ENCODE measurements around the gene POU3F3.

The POU3F3 gene

GRCh38 chr2:104862058-104862941, 8.4 kb downstream of the POU3F3 start:
- DNase-seq: peak; percentile 45

- DNase-seq: no peak
These were observed 9.2 kb downstream of the POU3F3 start for GRCh38 chr2:104863146-104863467.

GRCh38 chr2:104863468-104864279, 9.8 kb downstream of the POU3F3 start:
- no peak for DNase-seq

GRCh38 chr2:104864280-104865095, 10.6 kb downstream of the POU3F3 start:
- no peak for DNase-seq

- DNase-seq: no peak
These were observed 11.2 kb downstream of the POU3F3 start for GRCh38 chr2:104865096-104865470.

- DNase-seq: no peak
These were observed 12.4 kb downstream of the POU3F3 start for GRCh38 chr2:104866122-104866864.

GRCh38 chr2:104866883-104867812, 13.2 kb downstream of the POU3F3 start:
- no peak for DNase-seq

GRCh38 chr2:104867813-104868504, 14.0 kb downstream of the POU3F3 start:
- DNase-seq: no peak

- DNase-seq: no peak
These were observed 14.6 kb downstream of the POU3F3 start for GRCh38 chr2:104868505-104868866.

GRCh38 chr2:104870100-104870975, 16.4 kb downstream of the POU3F3 start:
- DNase-seq: no peak

GRCh38 chr2:104871649-104871971, 17.7 kb downstream of the POU3F3 start:
- DNase-seq: no peak

GRCh38 chr2:104871972-104872865, 18.3 kb downstream of the POU3F3 start:
- no peak for DNase-seq

- DNase-seq: peak; percentile 83
These were observed 19.2 kb downstream of the POU3F3 start for GRCh38 chr2:104872866-104873688.

GRCh38 chr2:104873689-104874054, 19.8 kb downstream of the POU3F3 start:
- DNase-seq: no peak

GRCh38 chr2:104874230-104874629, 20.3 kb downstream of the POU3F3 start:
- DNase-seq: no peak

- DNase-seq: no peak
These were observed 21.3 kb downstream of the POU3F3 start for GRCh38 chr2:104875262-104875661.

- no peak for DNase-seq
These were observed 23.0 kb downstream of the POU3F3 start for GRCh38 chr2:104876606-104877570.

All from suppressor macrophage treated with lipopolysaccharide for 4 hours (primary cell).